ENCODE results near the gene USP46. TPM values are rescaled to one million over a fixed set of nuclear protein-coding genes. Genes with fewer than 3 reads are reported as not detected.

The USP46 gene
- total RNA-seq (2021): 16.5 and 18.4 TPM in 2 replicates
- Bru-seq, nascent RNA: percentile 66 among the genes with signal in this experiment
- BruChase-seq, experiment 1, labeled RNA remaining after a 2-hour chase: percentile 68 among the genes with signal in this experiment
- percentile 72 among the genes with signal in this experiment for BruChase-seq, experiment 2, labeled RNA remaining after a 6-hour chase
- long read RNA-seq, full-length matches to known transcripts: 18 of 23 reads
- long read RNA-seq, partial matches to known transcripts: 1 of 23 reads
- long read RNA-seq, other reads (novel, unspliced or antisense): 4 of 23 reads

- Histone ChIP-seq H3K9me3 (ENCODE audit: low read depth, low read length, poor library complexity, severe bottlenecking) (no peaks in the 10 kb centered on the region), H3K27ac (ENCODE audit: low read depth, low read length, poor library complexity, severe bottlenecking) (peak within 1 kb of the TSS; percentile 80), H3K4me3 (ENCODE audit: low read depth, low read length, poor library complexity, severe bottlenecking) (peak within 1 kb of the TSS; percentile 66), H3K27me3 (replicated peaks; ENCODE audit: insufficient read depth, low read depth, low read length, poor library complexity) (no peaks in the 10 kb centered on the region), H3K36me3 (ENCODE audit: insufficient read depth, low read length, poor library complexity, severe bottlenecking) (no peaks in the 10 kb centered on the region), H3K4me1 (ENCODE audit: insufficient read depth, low read length, poor library complexity, severe bottlenecking) (no peaks in the 10 kb centered on the region)
- intact Hi-C loops (cut with micrococcal nuclease; ENCODE audit: unreplicated experiment): no loop called here
- POLR2A ChIA-PET (ENCODE audit: low non-redundant PET): interaction anchor here (0.6 kb wide), 1 partner anchor 14 kb away, joined by 9 read pairs; no protein-coding TSS in a partner anchor
- DNase-seq (ENCODE audit: low spot score): peak; percentile 66
- BruUV-seq (replicated peaks): no TSS peak
- CTCF ChIA-PET: no interaction called here
- TF ChIP-seq CTCF (conservative IDR thresholded peaks at IDR 0.05; ENCODE audit: low read depth, low read length) (no peak), EZH2 (IDR thresholded peaks at IDR 0.05; ENCODE audit: borderline replicate concordance, low read depth, low read length, poor library complexity, severe bottlenecking) (no peak)
Measured at GRCh38 chr4:52659001-52659721, at the start of gene USP46. TSS of gene USP46 (minus strand) at chr4:52659301. CDS start at chr4:52659150, 151 bp downstream.

- BruUV-seq (replicated peaks): no TSS peak
Measured at GRCh38 chr4:52704661-52705060, 45.6 kb upstream of the USP46 start.

GRCh38 chr4:52704133-52704532 is 45.0 kb upstream of the USP46 start:
- ChIA-PET POLR2A (ENCODE audit: low non-redundant PET) (no interaction called here), CTCF (no interaction called here)
- TF ChIP-seq EZH2 (IDR thresholded peaks at IDR 0.05; ENCODE audit: borderline replicate concordance, low read depth, low read length, poor library complexity, severe bottlenecking) (no peak), CTCF (conservative IDR thresholded peaks at IDR 0.05; ENCODE audit: low read depth, low read length) (no peak)
- Histone ChIP-seq H3K9me3 (ENCODE audit: low read depth, low read length, poor library complexity, severe bottlenecking) (no peaks in the 10 kb centered on the region), H3K27me3 (replicated peaks; ENCODE audit: insufficient read depth, low read depth, low read length, poor library complexity) (no peaks in the 10 kb centered on the region), H3K27ac (ENCODE audit: low read depth, low read length, poor library complexity, severe bottlenecking) (no peak overlapping the region), H3K36me3 (ENCODE audit: insufficient read depth, low read length, poor library complexity, severe bottlenecking) (no peaks in the 10 kb centered on the region), H3K4me3 (ENCODE audit: low read depth, low read length, poor library complexity, severe bottlenecking) (no peak overlapping the region), H3K4me1 (ENCODE audit: insufficient read depth, low read length, poor library complexity, severe bottlenecking) (no peaks in the 10 kb centered on the region)
- no peak for DNase-seq (ENCODE audit: low spot score)
- no TSS peak for BruUV-seq (replicated peaks)
- intact Hi-C loops (cut with micrococcal nuclease; ENCODE audit: unreplicated experiment): no loop called here

More at GRCh38 chr4:52704661-52705060, 45.6 kb upstream of the USP46 start:
- H3K36me3 ChIP-seq (ENCODE audit: insufficient read depth, low read length, poor library complexity, severe bottlenecking): no peaks in the 10 kb centered on the region
- no peaks in the 10 kb centered on the region for H3K9me3 ChIP-seq (ENCODE audit: low read depth, low read length, poor library complexity, severe bottlenecking)
- no peak for DNase-seq (ENCODE audit: low spot score)
- no peaks in the 10 kb centered on the region for H3K4me1 ChIP-seq (ENCODE audit: insufficient read depth, low read length, poor library complexity, severe bottlenecking)
- no peak overlapping the region for H3K4me3 ChIP-seq (ENCODE audit: low read depth, low read length, poor library complexity, severe bottlenecking)
- H3K27me3 ChIP-seq (replicated peaks; ENCODE audit: insufficient read depth, low read depth, low read length, poor library complexity): no peaks in the 10 kb centered on the region
- CTCF ChIA-PET: no interaction called here
- intact Hi-C loops (cut with micrococcal nuclease; ENCODE audit: unreplicated experiment): no loop called here
- TF ChIP-seq EZH2 (IDR thresholded peaks at IDR 0.05; ENCODE audit: borderline replicate concordance, low read depth, low read length, poor library complexity, severe bottlenecking) (no peak), CTCF (conservative IDR thresholded peaks at IDR 0.05; ENCODE audit: low read depth, low read length) (no peak)
- H3K27ac ChIP-seq (ENCODE audit: low read depth, low read length, poor library complexity, severe bottlenecking): no peak overlapping the region
- POLR2A ChIA-PET (ENCODE audit: low non-redundant PET): no interaction called here
